ENCODE results near the gene NONO.
A peak's percentile ranks its signal among the peaks of the same experiment; 100 is the strongest.
"Not testable (repeated sequence)": the region's sequence is repeated elsewhere in the genome, so short reads cannot be mapped to it uniquely, and the experiment has no call there.

NONO gene

DNA sequence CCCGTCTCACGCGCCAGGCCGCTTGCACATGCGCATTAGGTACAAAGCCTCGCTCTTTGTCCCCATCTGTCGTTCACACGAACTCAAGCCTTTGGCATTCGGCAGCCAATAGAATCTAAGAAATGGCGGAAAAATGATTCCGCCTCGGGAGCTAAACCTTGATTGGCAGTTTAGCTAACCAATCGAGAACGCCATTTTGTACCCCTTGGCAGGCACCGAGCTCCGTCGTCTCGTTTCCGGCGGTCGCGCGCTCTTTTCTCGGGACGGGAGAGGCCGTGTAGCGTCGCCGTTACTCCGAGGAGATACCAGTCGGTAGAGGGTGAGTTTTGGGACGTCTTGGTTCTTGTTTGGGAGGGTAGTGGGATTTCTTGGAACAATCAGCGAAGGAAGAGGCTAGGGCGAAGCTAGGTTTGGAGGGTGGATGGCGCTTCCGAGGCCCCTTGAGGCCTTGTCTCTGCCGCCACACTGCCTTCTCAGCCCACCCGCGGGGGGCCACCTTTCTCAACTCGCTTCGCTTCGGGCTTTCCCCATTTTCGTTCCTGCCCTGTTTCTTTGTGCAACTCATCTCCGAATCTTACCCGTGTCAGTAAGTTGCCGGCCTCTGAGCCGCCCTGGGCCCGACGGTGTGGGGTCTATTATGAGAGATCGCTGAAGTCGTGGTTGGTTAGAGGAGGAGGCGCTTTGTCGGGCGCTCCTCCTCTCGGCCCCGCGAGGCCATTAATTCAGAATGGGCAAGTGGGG is at the start of gene NONO:
NONO (plus strand) TSS at position 233 of the 741 bp plus-strand sequence. CDS start 7,003 bp downstream, outside the sequence.
- DNase-seq (ENCODE audit: low read depth) = peak; percentile 68

GRCh38 chrX:71235482-71235881 is 48.0 kb upstream of the NONO start:
- no peak for DNase-seq (ENCODE audit: low read depth)

- no peak for DNase-seq (ENCODE audit: low read depth)
Observed at GRCh38 chrX:71236836-71237235, 46.6 kb upstream of the NONO start.

- no peak for DNase-seq (ENCODE audit: low read depth)
Observed at GRCh38 chrX:71239781-71240180, 43.7 kb upstream of the NONO start.

DNA sequence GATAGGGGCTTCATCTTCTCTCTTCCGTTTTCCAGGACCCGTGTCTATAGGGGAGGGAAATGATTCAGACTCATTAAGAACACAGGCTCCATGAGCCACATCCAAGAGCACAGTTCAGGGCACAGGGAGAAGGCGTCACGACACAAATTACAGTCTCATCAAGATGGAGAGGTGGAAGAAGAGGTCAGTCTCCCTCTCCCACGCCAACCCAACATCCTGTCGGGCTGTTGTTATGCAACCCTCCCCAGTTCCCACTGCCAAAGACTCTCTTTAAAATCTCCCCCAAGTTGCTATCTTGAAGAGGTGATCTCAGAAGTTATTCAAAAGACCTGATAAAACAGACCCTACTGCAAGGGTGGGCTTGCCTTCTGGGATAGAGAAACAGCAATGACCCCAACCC is 42.1 kb upstream of the NONO start:
- DNase-seq (ENCODE audit: low read depth) = no peak

- DNase-seq (ENCODE audit: low read depth) = no peak
Observed at GRCh38 chrX:71244359-71245128, 38.9 kb upstream of the NONO start.

DNA sequence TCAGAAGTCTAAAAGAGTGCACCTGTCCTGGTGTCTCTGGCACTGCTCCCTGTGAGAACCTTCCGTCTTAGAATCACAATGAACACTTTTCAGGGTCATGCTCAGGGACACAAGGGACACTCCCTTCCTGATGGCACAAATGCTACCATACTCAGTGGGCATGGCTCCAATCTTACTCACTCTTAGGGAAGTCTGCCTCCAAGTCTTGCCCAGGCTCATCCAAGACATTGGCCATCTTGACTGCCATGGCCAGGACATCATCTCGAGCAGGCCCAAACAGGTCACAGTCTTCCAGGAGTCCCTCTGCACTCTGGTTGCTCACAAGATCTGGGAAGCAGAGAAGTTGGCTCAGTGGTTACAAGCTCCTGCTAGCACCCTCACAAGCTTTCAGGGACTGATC is 38.3 kb upstream of the NONO start:
- no peak for DNase-seq (ENCODE audit: low read depth)

- no peak for DNase-seq (ENCODE audit: low read depth)
Observed at GRCh38 chrX:71250841-71251240, 32.6 kb upstream of the NONO start.

DNA sequence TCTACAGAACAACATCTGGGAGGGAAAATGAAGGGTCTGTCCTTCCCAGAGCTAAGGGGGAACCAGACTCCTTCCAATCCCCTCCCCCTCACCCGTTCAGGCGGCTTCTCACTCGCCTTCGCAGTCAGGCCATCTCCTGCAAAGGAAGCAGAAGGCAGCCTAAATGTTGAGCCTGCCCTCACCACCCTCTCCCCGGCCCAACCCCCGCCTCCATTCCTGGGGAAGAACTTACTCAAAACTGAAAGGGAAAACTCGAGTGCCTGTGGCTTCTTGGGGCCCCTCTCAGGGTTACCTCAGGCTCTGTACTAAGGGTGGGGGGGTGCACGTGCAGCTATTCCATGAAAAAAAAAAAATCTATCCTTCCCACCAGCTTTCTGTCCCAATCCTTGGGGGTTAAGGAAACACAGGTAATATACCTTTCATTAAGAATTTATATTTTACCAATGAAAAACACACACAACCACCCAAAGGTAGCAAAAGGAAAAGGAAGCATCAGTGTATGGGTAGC is 31.9 kb upstream of the NONO start:
- DNase-seq (ENCODE audit: low read depth) = no peak

DNA sequence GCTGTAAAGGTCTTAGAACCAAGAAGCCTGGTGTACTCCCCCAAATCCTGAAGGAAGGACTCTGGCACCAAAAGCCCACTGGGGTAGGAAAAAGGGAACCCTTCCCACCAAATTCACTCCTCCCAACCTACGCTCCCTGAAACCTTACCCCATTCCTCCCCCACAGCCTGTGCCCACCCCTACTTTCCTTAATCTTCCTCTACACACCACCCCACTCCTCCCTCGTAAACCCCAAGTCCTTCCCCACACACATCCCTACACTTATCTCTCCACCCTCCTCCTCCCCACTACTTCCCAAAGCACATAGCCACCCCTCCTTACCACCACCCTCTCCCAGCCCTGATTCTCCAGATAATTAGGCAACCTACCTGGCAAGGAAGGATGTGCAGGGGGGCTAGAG is 31.2 kb upstream of the NONO start:
- no peak for DNase-seq (ENCODE audit: low read depth)

GRCh38 chrX:71253253-71254091 is 30.0 kb upstream of the NONO start:
- peak; percentile 12 for DNase-seq (ENCODE audit: low read depth)

DNA sequence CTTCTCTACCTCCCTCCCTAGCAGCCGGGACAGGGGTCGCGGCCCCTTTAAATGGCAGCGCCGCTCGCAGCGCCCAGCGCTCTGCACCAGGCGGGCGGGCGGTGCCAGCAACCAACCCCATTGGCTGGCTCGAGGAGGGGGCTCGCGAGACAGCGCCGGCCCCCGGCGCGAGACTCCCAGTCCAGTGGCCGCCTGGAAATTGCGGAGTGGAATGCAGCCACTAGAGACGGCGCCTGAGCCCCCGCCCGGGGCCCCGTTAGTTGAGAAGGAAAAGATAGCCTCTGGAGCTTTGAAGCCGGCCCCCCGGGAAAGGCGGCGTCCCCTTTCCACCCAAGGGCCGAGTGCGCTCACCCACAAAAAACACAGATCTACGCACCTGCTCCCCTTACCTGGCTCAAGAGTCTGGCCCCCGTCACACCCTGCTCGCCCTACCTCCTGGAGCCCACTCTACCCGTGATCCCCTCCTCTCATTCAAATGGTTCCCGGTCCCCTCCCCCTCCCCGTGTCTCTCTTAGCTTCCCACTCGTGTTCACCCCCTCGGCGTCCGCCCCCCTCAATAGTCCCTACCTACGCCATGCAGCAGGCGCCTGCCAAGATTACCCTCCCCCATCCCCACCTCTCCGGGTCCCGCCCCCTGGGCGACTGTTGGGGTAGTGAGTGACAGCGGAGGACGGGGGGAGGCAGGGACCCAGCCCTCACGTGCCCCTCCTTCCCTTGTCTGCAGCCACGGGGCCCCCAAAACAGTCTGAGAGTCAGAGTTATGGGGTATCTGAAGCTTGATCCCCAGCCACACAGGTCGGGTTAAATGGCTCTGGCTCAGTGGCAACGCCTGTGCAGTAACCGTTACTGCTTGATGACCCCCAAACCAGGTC is 29.1 kb upstream of the NONO start, which contains the start of gene ZMYM3:
ZMYM3 (minus strand) TSS at position 49 of the 872 bp plus-strand sequence. CDS start 885 bp downstream, outside the sequence.
- DNase-seq (ENCODE audit: low read depth) = peak; percentile 63

GRCh38 chrX:71256051-71256450 is 27.4 kb upstream of the NONO start:
- no peak for DNase-seq (ENCODE audit: low read depth)

DNA sequence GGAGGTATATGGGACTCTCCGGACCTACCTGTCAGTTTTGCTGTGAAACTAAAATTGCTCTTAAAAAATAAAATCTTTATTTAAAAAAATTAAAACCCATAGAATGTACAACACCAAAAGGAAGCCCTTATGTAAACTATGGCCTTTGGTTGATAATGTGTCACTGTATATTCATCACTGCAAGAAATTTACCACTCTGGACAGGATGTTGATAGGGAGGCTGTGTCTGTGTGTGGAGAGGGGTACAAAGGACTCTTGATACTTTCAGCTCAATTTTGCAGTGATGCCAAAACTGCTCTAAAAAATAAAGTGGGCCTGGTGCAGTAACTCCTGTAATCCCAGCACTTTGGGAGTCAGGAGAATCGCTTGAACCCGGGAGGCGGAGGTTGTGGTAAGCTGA is 26.6 kb upstream of the NONO start:
- no peak for DNase-seq (ENCODE audit: low read depth)

DNA sequence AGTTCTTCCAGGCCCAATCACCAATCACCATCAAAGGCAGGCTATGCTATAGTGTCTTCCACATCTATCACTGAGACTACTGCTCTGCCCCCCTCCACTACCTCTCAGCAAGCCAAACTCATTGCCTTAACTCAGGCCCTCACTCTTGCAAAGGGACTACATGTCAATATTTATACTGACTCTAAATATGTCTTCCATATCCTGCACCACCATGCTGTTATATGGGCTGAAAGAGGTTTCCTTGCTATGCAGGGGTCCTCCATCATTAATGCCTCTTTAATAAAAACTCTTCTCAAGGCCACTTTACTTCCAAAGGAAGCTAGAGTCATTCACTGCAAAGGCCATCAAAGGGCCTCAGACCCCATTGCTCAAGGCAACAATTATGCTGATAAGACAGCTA is 14.8 kb upstream of the NONO start:
- DNase-seq (ENCODE audit: low read depth) = not testable (repeated sequence)

DNA sequence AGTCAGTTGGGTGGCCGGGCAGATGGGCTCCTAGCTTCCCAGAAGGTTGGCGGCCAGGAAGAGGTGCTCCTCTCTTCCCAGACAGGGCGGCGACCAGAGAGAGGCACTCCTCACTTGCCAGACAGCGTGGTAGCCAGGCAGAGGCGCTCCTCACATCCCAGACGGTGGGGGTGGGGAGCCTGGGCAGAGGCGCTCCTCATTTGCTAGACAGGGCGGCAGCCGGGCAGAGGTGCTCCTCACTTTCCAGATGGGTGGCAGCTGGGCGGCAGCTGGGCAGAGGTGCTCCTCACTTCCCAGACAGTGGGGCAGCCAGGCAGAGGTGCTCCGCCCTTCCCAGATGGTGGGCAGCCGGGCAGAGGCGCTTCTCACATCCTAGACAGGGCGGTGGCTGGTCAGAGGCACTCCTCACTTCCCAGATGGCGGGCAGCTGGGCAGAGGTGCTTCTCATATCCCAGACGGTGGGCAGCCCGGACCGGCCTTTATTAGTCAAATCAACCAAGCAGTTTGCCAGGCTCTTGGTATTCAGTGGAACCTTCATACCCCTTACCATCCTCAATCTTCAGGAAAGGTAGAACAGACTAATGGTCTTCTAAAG is 13.5 kb upstream of the NONO start:
- no peak for DNase-seq (ENCODE audit: low read depth)

- DNase-seq (ENCODE audit: low read depth) = not testable (repeated sequence)
Observed at GRCh38 chrX:71272313-71272712, 11.1 kb upstream of the NONO start.

- not testable (repeated sequence) for DNase-seq (ENCODE audit: low read depth)
Observed at GRCh38 chrX:71281300-71281699, 2.1 kb upstream of the NONO start.

GRCh38 chrX:71282514-71283402 is 677 bp upstream of the NONO start:
- no peak for DNase-seq (ENCODE audit: low read depth)

- DNase-seq (ENCODE audit: low read depth) = no peak
Observed at GRCh38 chrX:71285929-71286328, 2.5 kb downstream of the NONO start.
